Loucy (cell line): ENCODE measurements around the gene MAP3K10.

Experiments
- H2AFZ ChIP-seq: fragments of 200-600 bp; sonication (generic); 2 replicates; pipeline ENCODE4 v1.6.0; 2016; ENCODE audit warnings: antibody characterized with exemption, mild to moderate bottlenecking, low read length, moderate library complexity
- H3F3A ChIP-seq: fragments of 200-600 bp; 2 replicates; pipeline ENCODE4 v1.6.0; 2016; ENCODE audit warnings: antibody characterized with exemption, low read depth, mild to moderate bottlenecking
- H3K27me3 ChIP-seq: fragments of 200-600 bp; sonication (generic); 2 replicates; pipeline ENCODE4 v1.6.1; 2014; ENCODE audit warnings: low read length, mild to moderate bottlenecking; ENCODE audit not compliant: insufficient read depth, poor library complexity, severe bottlenecking
- H3K36me3 ChIP-seq: fragments of 200-600 bp; sonication (generic); 2 replicates; pipeline ENCODE4 v1.6.1; 2016; ENCODE audit warnings: low read length; ENCODE audit not compliant: insufficient read depth
- H3K4me1 ChIP-seq: fragments of 200-600 bp; sonication (generic); 2 replicates; pipeline ENCODE4 v1.5.1; 2014; ENCODE audit warnings: low read length, mild to moderate bottlenecking; ENCODE audit not compliant: insufficient read depth, poor library complexity, severe bottlenecking
- H3K4me2 ChIP-seq: fragments of 200-600 bp; sonication (generic); 2 replicates; pipeline ENCODE4 v1.6.0; 2014; ENCODE audit warnings: antibody characterized with exemption, low read length, low read depth, mild to moderate bottlenecking; ENCODE audit not compliant: poor library complexity, severe bottlenecking
- H3K4me3 ChIP-seq: fragments of 200-600 bp; sonication (generic); 2 replicates; pipeline ENCODE4 v1.5.1; 2014; ENCODE audit warnings: low read length, mild to moderate bottlenecking, mixed read lengths; ENCODE audit not compliant: poor library complexity, severe bottlenecking
- H3K79me2 ChIP-seq: fragments of 200-600 bp; sonication (generic); 2 replicates; pipeline ENCODE4 v1.6.1; 2014; ENCODE audit warnings: low read length; ENCODE audit not compliant: insufficient read depth
- H3K9ac ChIP-seq: fragments of 200-600 bp; sonication (generic); 2 replicates; pipeline ENCODE4 v1.6.0; 2014; ENCODE audit warnings: mild to moderate bottlenecking, low read depth, low read length, moderate library complexity; ENCODE audit not compliant: poor library complexity, severe bottlenecking
- H3K9me2 ChIP-seq: fragments of 200-600 bp; sonication (generic); replicated peaks from 2 replicates; pipeline ENCODE4 v1.6.1; 2016; ENCODE audit warnings: low read depth, low read length, mixed read lengths
- H3K9me3 ChIP-seq: fragments of 200-600 bp; sonication (generic); 2 replicates; pipeline ENCODE4 v1.6.1; 2014; ENCODE audit warnings: mild to moderate bottlenecking, antibody characterized with exemption, low read length, low read depth; ENCODE audit not compliant: insufficient read depth
- H4K20me1 ChIP-seq: fragments of 200-600 bp; sonication (generic); 2 replicates; pipeline ENCODE4 v1.6.0; 2014; ENCODE audit warnings: antibody characterized with exemption, low read length, mild to moderate bottlenecking; ENCODE audit not compliant: insufficient read depth, poor library complexity, severe bottlenecking
- CTCF ChIP-seq: fragments of 200-600 bp; sonication (generic); conservative IDR thresholded peaks from 2 replicates; pipeline ENCODE4 v1.5.1; 2014; ENCODE audit warnings: mild to moderate bottlenecking, antibody characterized with exemption, low read length
- EZH2phosphoT487 ChIP-seq: fragments of 200-600 bp; IDR thresholded peaks from 2 replicates; pipeline ENCODE4 v1.6.1; 2018; ENCODE audit warnings: antibody characterized with exemption, mild to moderate bottlenecking, moderate library complexity, borderline replicate concordance

Gene MAP3K10

GRCh38 chr19:40229926-40230417 is 38.7 kb downstream of the MAP3K10 start:
- no peaks in the 10 kb centered on the region for H3K4me1 ChIP-seq
- H4K20me1 ChIP-seq = no peaks in the 10 kb centered on the region
- no peaks in the 10 kb centered on the region for H3K9me3 ChIP-seq
- no peaks in the 10 kb centered on the region for H3F3A ChIP-seq
- H3K36me3 ChIP-seq = peaks cover 18% of the 10 kb centered on the region; the same call in 1 of the 2 replicates
- no peak overlapping the region for H3K9ac ChIP-seq
- H3K79me2 ChIP-seq = no peaks in the 10 kb centered on the region
- no peak for TF ChIP-seq CTCF
- TF ChIP-seq EZH2phosphoT487 = no peak
- no peak overlapping the region for H2AFZ ChIP-seq
- no peak overlapping the region for H3K4me2 ChIP-seq
- no peak overlapping the region for H3K4me3 ChIP-seq
- no peaks in the 10 kb centered on the region for H3K9me2 ChIP-seq
- no peaks in the 10 kb centered on the region for H3K27me3 ChIP-seq

GRCh38 chr19:40231057-40231456 is 39.8 kb downstream of the MAP3K10 start:
- Histone ChIP-seq H3K4me3 (no peak overlapping the region), H3K9ac (no peak overlapping the region), H3K27me3 (no peaks in the 10 kb centered on the region), H3K9me2 (no peaks in the 10 kb centered on the region), H4K20me1 (no peaks in the 10 kb centered on the region), H3K79me2 (no peaks in the 10 kb centered on the region), H3F3A (no peaks in the 10 kb centered on the region), H2AFZ (no peak overlapping the region), H3K4me1 (no peaks in the 10 kb centered on the region), H3K9me3 (no peaks in the 10 kb centered on the region), H3K4me2 (no peak overlapping the region), H3K36me3 (peaks cover 28% of the 10 kb centered on the region; the same call in 1 of the 2 replicates)
- TF ChIP-seq EZH2phosphoT487 (no peak), CTCF (no peak)

- H3K79me2 ChIP-seq = no peaks in the 10 kb centered on the region
- no peak overlapping the region for H2AFZ ChIP-seq
- TF ChIP-seq EZH2phosphoT487 (no peak), CTCF (no peak)
- H3K27me3 ChIP-seq = no peaks in the 10 kb centered on the region
- peaks cover 36% of the 10 kb centered on the region; the same call in 1 of the 2 replicates for H3K36me3 ChIP-seq
- H3K4me2 ChIP-seq = no peak overlapping the region
- H3K9ac ChIP-seq = no peak overlapping the region
- no peaks in the 10 kb centered on the region for H3F3A ChIP-seq
- no peak overlapping the region for H3K4me3 ChIP-seq
- no peaks in the 10 kb centered on the region for H4K20me1 ChIP-seq
- H3K9me2 ChIP-seq = no peaks in the 10 kb centered on the region
- no peaks in the 10 kb centered on the region for H3K4me1 ChIP-seq
- no peaks in the 10 kb centered on the region for H3K9me3 ChIP-seq
Observed at GRCh38 chr19:40231544-40232424, 40.6 kb downstream of the MAP3K10 start.
